RWPE2 (cell line): Measurements from ENCODE around the gene JAG2.
A peak's percentile ranks its signal among the peaks of the same experiment; 100 is the strongest.

Source experiments
- ATAC-seq: fragments of 200-7000 bp; cut with Tn5 transposase; 3 replicates; pipeline ENCODE4 v1.9.1; 2021; ENCODE audit warnings: low read depth
- DNase-seq: peaks from one replicate; pipeline ENCODE4 v3.0.0-alpha.2; 2020; ENCODE audit warnings: low spot score
- H3K27ac ChIP-seq: fragments of 450-650 bp; 2 replicates; pipeline ENCODE4 v1.5.1; 2017; ENCODE audit warnings: mild to moderate bottlenecking; ENCODE audit not compliant: poor library complexity, severe bottlenecking
- H3K27me3 ChIP-seq: fragments of 250-450 bp; sonication (Bioruptor Pico); 2 replicates; pipeline ENCODE4 v1.5.1; 2021; ENCODE audit warnings: mild to moderate bottlenecking, moderate library complexity; ENCODE audit not compliant: insufficient read depth, poor library complexity, severe bottlenecking
- H3K36me3 ChIP-seq: fragments of 250-450 bp; sonication (Bioruptor Pico); 2 replicates; pipeline ENCODE4 v1.5.1; 2020; ENCODE audit warnings: low read depth, mild to moderate bottlenecking, moderate library complexity
- H3K4me1 ChIP-seq: fragments of 250-450 bp; sonication (Bioruptor Pico); 2 replicates; pipeline ENCODE4 v1.5.1; 2021; ENCODE audit warnings: mild to moderate bottlenecking, moderate library complexity; ENCODE audit not compliant: insufficient read depth, poor library complexity, severe bottlenecking
- H3K4me3 ChIP-seq: fragments of 250-450 bp; sonication (Bioruptor Pico); 2 replicates; pipeline ENCODE4 v1.5.1; 2021; ENCODE audit warnings: mild to moderate bottlenecking, moderate library complexity; ENCODE audit not compliant: severe bottlenecking
- H3K9me3 ChIP-seq: fragments of 250-450 bp; sonication (Bioruptor Pico); 2 replicates; pipeline ENCODE4 v1.5.1; 2021; ENCODE audit warnings: mild to moderate bottlenecking, moderate library complexity; ENCODE audit not compliant: severe bottlenecking
- TF ChIP-seq, protein P1 (sequence below): fragments of 450-650 bp; IDR thresholded peaks from one replicate; pipeline ENCODE4 v1.5.1; 2017; ENCODE audit warnings: mild to moderate bottlenecking, moderate library complexity; ENCODE audit not compliant: poor library complexity, severe bottlenecking

JAG2 gene

GRCh38 chr14:105161309-105161708, 7.3 kb downstream of the JAG2 start:
- H3K4me1 ChIP-seq, result peaks cover 11% of the 10 kb centered on the region
- no peaks in the 10 kb centered on the region for H3K27me3 ChIP-seq
- TF ChIP-seq, protein P1, sequence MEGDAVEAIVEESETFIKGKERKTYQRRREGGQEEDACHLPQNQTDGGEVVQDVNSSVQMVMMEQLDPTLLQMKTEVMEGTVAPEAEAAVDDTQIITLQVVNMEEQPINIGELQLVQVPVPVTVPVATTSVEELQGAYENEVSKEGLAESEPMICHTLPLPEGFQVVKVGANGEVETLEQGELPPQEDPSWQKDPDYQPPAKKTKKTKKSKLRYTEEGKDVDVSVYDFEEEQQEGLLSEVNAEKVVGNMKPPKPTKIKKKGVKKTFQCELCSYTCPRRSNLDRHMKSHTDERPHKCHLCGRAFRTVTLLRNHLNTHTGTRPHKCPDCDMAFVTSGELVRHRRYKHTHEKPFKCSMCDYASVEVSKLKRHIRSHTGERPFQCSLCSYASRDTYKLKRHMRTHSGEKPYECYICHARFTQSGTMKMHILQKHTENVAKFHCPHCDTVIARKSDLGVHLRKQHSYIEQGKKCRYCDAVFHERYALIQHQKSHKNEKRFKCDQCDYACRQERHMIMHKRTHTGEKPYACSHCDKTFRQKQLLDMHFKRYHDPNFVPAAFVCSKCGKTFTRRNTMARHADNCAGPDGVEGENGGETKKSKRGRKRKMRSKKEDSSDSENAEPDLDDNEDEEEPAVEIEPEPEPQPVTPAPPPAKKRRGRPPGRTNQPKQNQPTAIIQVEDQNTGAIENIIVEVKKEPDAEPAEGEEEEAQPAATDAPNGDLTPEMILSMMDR, result no peak
- H3K4me3 ChIP-seq, result no peak overlapping the region
- DNase-seq (no peak), ATAC-seq (peak; percentile 8)
- H3K9me3 ChIP-seq, result no peaks in the 10 kb centered on the region
- peak overlapping the region; percentile 5 for H3K27ac ChIP-seq
- H3K36me3 ChIP-seq, result peaks cover 4% of the 10 kb centered on the region; the same call in 1 of the 2 replicates

DNA sequence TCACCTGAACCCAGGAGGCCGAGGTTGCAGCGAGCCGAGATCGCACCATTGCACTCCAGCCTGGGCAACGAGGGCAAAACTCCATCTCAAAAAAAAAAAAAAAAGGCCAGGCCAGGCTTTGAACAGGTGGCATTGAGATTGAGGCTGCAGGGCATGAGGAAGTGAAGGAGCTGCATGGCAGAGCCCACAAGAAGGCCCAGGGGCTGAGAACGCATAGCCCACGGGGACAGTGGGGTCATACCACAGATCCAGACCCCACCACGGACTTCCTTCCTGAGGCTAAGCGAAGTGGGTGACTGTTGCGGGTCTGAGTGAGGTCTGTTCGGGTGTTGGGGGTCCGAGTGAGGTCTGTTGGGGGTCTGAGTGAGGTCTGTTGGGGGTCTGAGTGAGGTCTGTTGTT, 7.8 kb downstream of the JAG2 start:
- no peaks in the 10 kb centered on the region for H3K9me3 ChIP-seq
- H3K4me1 ChIP-seq, result peaks cover 5% of the 10 kb centered on the region
- H3K4me3 ChIP-seq, result no peak overlapping the region
- no peak for DNase-seq
- peaks cover 4% of the 10 kb centered on the region; the same call in 1 of the 2 replicates for H3K36me3 ChIP-seq
- no peaks in the 10 kb centered on the region for H3K27me3 ChIP-seq
- H3K27ac ChIP-seq, result no peak overlapping the region
- ATAC-seq, result no peak
- TF ChIP-seq, protein P1, result no peak

DNA sequence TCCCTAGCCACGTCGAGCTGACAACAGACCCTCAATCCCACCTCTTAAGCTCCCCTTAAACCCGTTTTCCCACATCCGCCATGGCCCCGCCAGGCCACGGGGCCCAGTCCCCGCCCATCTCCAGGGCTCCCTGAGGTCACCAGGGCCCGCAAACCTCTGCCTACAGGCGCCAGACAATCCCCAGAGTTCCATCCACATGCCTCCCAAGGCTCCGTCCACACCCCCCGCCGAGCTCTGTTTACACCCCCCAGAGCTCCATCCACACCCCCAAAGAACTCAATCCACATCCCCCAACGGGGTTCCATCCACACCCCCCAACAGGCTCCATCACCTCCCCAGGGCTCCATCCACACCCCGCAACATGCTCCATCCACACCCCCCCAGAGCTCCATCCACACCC, 9.2 kb downstream of the JAG2 start:
- ATAC-seq, result no peak
- TF ChIP-seq, protein P1, result no peak
- no peaks in the 10 kb centered on the region for H3K4me1 ChIP-seq

DNA sequence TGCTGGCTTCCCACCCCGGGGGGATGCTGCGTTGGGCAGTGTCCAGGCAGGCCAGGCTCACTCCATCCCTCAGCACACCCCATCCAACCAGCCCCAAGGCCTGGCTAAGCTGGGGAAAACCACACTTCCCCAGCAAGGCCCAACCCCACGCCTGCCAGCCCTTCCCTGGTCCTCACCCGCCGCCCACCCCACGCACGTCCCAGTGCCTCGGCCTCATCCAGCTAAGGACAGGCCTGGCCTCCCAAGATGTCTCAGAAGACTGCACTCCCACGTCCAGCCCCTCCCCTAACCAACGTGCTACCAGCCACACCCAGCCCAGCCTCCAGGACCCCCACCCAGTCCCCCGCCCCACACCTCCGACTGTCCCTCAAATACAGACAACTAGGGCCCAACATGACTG, 9.8 kb downstream of the JAG2 start:
- H3K27me3 ChIP-seq, result no peaks in the 10 kb centered on the region
- H3K36me3 ChIP-seq, result peaks cover 3% of the 10 kb centered on the region; the same call in 1 of the 2 replicates
- DNase-seq (no peak), ATAC-seq (no peak)
- H3K4me1 ChIP-seq, result no peaks in the 10 kb centered on the region
- H3K4me3 ChIP-seq, result no peak overlapping the region
- H3K27ac ChIP-seq, result no peak overlapping the region
- TF ChIP-seq, protein P1, result no peak
- no peaks in the 10 kb centered on the region for H3K9me3 ChIP-seq

More for the DNA sequence above, 9.2 kb downstream of the JAG2 start:
- no peak overlapping the region for H3K27ac ChIP-seq
- H3K9me3 ChIP-seq, result no peaks in the 10 kb centered on the region
- DNase-seq, result no peak
- peaks cover 4% of the 10 kb centered on the region; the same call in 1 of the 2 replicates for H3K36me3 ChIP-seq
- H3K27me3 ChIP-seq, result no peaks in the 10 kb centered on the region
- no peak overlapping the region for H3K4me3 ChIP-seq

- no peak overlapping the region for H3K4me3 ChIP-seq
- no peak for ATAC-seq
- H3K27me3 ChIP-seq, result no peaks in the 10 kb centered on the region
- no peaks in the 10 kb centered on the region for H3K4me1 ChIP-seq
- DNase-seq, result no peak
- TF ChIP-seq, protein P1, result no peak
- peaks cover 3% of the 10 kb centered on the region; the same call in 1 of the 2 replicates for H3K36me3 ChIP-seq
- no peaks in the 10 kb centered on the region for H3K9me3 ChIP-seq
- no peak overlapping the region for H3K27ac ChIP-seq
These were observed 10.7 kb downstream of the JAG2 start for GRCh38 chr14:105157872-105158271.
